GM18502 (cell line): ENCODE data around the gene ZNF554.

ENCODE experiments used
- ATAC-seq: cut with Tn5 transposase; IDR thresholded peaks from one replicate; pipeline ENCODE4 v1.9.1; 2021; ENCODE audit warnings: mild to moderate bottlenecking; ENCODE audit not compliant: unreplicated experiment, poor library complexity

The ZNF554 gene

DNA sequence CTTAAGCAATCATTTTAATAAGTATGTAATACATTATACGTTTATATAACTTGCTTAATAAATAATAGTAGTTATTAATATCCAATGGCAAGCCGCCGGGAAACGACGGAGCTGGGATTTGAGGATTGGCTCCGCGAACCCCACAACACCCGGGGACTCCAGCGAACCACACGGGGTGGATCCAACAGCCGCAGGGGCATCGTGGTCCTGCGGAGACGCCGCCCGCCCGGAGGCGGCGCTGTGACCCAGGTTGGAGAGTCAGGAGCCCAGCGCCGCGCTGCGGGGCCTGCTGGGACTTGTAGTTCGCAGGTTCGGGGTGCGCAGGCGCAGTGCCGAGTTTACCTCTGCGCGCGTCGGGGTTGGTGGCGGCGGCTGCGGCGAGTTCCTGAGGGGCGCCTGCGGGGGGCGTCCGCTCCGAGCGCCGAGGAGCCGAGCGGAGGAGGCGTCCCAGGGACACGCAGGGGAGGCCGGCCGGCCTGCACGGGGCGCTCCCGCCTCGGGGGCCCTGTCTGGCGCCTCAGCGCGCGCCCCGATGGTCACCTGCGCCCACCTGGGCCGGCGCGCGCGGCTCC, at the start of gene ZNF554:
ZNF554 (plus strand) TSS at position 329 of the 572 bp plus-strand sequence; CDS start at position 533, 204 bp downstream.
- ATAC-seq: peak; percentile 87

DNA sequence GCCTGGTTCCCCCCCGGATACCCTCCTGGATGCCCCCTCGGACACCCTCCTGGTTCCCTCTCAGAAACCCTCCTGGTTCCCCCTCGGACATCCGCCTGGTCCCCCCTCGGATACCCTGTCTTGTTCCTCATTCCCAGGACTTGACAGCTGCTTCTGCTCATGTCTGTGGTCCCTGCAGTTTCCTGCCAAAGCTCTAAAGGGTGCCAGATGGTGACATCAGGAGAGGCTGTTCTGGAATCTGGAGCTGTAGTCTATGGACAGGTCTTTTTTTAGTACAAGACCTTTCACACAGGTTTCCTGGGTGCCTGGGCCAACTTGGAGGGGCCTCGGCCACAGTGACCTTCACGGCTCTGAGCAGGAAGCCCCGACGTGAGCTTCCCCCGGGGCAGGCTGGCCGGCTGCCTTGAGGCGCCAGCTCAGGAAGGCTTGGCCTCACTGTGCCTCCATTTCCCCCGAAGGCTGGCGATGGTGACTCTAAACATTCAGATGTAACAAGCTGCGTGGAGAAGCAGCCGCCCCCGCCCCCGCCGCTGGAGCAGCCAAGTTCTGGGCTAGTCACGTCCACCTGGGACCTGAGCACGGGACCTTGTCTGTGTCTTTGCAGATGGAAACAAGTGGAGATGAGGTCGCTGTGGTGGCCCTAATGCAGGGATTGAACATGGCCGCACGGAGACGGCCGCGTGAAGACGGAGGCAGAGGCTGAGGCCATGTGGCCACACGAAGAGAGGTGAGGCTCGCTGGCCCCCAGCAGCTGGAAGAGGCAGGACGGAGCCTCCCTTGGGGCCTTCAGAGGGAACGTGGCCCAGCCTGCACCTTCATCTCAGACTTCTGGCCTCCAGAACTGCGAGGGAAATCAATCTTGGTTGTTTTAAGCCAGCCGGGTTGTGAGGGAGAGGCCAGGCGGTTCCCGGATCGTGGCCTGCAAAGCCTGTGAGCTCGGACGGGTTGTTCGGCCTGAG, 49.3 kb upstream of the ZNF554 start:
- no peak for ATAC-seq

DNA sequence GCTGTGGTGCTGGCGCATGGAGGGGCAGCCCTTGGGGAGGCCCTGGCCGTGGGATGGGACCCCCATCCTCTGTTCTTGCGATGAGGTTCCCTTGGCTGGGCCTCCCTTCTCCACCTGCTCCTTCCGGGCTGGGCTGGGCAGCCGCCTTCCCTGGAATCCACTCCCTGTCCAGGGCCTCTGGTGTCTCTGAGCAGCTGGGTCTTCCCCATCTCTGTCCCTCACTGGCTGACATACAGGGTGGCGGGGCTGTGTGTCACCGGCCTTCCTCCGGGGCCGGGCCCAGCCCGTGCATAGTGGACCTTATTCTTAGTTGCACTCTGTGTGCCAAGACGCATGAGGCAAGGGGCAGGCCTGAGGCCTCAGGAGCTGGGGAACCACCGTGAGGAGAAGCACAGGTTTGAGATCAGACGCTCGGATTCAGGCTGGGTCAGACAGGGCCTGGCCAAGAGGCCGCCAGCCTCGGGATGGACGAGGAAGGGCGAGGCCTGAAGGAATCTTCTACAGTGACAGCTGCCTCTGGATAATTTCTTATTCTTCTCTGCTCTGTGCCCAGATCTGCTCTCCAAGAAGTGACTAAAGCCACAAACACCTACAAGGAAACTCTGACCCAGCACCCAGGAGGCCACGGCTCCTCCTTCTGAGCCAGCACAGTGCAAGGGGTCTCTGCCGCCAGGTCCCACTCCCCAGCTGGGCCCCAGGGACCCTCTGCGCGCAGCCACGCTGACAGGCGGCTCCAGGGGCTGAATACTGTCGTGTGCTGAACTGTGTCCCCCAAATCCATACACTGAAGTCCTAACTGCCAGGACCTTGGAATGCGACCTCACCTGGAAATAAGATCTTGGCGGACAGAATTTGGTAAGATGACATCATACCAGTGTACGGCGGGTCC, 47.6 kb upstream of the ZNF554 start:
- no peak for ATAC-seq

DNA sequence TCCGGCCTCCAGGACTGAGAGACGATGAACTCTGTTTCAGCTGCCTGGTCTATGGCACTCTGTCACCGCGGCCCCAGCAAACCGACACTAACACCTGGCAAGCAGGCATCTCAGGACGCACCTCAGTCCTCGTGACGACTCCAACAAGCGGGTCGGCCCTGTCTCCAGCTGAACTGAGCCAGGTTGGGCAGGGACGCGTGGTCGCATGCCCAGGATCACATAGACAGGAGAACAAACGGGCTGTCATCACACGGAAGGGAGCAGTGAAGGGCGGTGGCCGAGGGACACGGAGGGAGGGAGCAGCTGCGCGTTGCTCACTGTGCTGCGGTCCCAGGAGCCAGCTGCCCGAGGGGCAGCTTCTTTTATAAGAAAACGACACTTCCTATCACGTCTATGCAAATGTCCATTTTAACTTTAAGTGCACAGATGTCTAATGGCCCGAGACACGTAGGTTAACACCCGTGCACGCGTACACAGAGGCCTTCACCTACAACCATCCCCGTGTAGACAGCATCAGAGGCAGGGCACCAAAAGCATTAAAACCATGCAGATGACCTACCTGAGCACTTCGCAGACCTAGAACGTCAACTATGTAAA, 45.5 kb upstream of the ZNF554 start:
- ATAC-seq: no peak

DNA sequence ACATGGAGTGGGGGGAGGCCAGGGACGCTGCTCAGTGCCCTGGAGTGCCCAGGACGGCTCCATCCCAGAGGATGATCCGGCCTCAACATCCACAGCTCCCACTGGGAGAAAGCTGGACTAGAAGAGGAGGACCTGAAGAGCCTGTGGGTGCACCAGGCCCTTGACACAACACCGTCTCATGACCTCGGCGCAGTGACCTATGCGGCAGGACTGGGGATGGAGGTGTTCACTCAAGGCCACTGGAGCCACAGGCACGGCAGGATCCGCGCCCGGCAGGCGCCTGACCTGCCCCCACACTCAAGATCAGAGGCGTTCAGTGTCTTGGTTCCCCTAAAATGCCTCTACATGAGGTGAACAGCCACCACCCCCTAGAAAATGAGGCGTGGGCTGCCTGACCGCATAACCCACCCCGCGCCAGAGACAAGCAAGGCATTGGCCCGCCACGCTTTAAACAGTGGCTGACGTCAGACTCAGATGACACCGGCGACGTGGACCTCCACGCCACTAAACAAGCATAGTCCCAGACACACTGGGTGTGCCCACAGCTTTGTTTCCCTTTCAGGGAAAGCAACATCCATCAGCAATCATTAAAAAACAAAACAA, 44.6 kb upstream of the ZNF554 start:
- no peak for ATAC-seq

DNA sequence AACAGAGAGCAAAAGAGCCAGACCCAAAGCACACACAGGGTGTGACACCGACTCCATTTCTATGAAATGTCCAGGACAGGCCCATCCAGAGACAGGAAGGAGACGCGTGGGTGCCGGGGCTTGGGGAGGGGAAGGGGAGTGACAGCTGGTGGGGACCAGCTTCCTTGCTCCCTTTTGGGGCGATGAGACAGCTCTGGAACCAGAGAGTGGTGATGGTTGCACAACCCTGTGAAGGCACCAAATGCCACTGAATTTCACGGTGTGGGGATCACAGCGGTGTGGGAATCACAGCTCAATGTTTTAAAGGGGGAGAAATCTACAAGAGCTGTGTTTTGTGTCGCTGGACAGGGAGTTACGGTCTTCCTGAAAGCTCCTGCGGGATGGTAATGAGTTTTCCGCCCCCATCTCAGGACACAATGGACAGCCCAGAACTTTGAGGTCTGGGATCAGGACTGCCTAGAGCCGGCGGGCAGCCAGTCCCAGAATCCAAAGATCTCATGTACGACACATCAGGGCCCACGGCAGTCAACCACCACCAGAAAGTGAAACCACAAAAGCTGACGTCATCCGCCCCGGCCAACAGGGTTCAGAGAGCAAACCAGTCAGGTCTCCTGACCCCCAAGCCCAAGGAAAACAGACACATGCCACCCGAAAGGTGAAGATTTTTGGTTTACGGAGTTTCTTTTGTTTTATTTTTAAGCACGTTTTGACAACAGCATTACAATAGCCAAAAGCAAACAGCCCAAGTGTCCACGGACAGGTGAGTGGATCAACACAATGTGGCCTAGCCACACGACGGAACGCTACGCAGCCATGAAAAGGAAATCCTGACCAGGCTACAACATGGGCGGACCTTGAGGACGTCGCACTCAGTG, 43.9 kb upstream of the ZNF554 start:
- no peak for ATAC-seq

DNA sequence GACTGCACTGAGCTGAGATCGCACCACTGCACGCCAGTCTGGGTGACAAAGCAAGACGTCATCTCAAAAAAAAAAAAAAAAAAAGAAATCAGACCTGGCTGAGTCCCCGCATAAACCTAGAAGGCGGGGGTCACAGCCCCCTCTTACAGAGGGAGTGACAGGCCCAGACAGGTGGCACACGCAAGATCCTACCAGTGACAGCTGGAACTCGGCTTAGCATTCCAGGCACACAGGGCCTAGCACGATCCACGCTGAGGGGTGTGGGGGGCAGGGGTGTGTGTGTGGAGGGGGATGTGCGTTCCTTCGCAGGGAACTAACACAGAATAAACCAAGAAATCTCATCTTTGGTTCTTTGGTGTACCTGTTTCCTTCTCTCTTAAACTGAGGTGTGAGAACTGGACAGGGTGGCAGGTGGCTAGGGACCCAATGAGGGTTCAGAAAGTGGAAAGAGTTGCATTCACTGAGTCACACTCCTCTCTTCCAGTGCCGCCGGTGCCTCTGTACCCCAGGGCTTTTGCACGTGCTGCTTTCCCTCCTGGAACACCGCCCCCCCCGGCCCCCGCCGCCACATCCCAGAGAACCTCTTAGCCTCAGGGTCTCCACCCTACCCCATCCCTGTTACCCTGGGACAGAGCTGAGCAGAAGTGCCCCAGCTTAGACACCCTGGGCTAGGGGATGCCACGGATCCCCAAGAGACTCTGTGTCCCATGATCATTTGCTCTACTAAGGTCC, 41.5 kb upstream of the ZNF554 start:
- ATAC-seq: no peak

DNA sequence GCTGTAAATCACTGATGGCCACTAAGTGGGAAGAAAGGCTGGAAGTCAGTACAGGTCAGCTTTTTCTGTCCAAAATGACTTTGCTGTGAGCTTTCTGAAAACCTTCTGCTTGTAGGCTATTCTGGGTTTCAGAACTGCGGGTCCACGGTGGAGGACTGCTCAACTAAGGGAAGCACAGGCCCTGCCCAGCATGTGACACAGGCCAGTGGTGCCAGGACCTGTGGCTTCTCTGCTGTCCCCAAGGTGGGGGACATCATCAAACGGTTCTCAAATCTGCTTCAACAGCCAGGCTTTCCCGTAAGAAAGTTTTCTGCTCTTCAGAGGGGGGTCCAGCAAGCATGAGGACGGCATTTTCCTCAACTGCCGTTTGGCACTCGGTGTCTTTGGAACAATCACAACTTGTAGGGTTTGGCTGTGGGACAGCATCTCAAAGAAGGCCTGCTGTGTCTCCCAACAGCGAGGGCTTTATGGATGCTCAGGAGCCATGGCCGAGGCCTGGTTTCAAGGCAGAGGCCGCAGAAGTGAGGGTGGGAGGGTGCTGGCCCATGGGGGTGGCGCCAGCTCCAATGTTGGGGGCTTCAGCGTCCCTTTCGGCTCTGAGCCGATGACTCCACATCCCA, 40.4 kb upstream of the ZNF554 start:
- no peak for ATAC-seq

DNA sequence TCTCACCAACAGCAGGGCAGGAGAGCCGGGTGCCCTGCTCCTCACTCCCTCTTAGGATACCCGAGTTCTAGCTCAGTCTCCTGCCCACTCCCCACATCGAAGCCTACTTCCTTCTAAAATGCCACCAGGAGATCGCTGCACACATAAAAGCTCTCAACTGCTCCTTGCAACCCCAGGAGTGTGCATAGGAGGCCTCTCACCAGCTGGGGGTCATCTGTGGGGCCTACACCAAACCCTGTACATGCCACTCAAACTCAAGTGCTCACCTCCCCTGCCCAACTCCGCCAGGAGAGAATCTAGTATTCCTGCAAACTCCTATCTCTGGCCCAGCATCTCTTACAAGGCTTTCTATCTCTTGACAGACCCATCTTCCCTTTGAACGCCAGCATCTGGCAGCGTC, 39.4 kb upstream of the ZNF554 start:
- no peak for ATAC-seq

DNA sequence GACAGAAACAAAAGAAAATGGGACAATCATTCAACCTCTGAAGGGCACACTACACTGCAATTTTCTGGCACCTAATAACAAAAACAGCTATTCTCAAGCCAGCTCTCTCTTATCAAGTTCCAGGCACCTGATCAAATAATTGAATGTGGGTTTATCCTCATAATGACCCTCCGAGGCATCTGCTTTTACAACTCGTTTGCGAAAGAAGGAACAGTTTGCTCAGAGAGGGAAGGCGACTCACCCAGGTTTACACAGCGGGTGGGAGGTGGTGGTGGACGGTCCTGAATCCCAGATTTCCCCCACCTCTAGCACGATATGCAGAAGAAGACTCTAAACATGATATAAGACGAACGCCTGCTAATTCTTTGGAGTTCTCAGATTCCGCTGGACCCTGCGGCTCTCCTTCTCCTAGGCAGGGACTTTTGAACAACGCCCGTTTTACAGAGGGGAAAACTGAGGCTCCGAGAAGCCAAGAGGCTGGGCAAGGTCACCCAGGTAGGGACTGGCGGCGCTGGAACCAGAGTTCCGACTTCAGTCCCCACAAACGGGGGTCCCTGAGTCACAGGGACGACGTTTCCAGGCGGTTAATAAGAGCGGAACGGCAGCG, 37.2 kb upstream of the ZNF554 start:
- ATAC-seq: no peak

DNA sequence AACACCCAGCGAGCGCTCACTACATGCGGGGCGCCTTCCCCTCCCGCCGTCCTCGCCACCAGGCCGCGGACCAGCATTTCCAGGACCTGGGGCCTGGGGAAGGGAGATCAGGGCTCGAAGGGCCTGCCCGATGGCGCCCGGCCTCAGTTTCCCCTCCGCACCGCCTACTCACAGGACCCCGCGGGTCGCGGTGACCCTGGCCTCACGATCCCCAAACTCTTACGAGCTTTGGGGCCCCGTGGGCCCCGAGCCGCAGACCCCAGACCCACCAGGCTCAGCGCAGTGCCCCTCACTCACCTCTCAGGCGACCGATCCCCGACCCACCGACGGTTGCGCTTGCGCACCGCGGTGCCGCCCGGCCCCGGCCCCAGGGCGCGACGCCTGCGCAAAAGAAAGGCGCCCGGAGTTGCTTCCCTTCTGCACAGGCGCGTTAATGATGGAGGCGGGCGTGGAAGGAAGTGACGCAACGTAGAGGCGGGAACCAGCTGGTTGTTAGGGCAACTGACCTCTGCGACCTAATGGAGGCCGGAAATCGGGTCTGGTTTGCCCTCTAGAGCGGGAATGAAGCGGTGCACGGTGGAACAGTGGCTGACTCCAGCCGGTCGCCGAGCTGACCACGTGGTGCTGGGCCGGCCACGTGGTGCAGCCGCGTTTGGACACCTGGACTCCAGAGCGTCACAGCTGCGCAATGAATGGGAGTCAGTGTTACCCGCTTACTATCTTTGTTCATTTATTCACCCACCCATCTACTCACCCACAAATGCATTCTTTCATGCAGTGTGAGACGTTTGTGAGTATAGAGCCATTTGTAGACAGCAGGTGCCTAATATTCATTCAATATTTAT, 36.5 kb upstream of the ZNF554 start, which contains the start of gene SGTA:
SGTA (minus strand) TSS at position 338 of the 845 bp plus-strand sequence. CDS start 14,205 bp downstream, outside the sequence.
- peak; percentile 71 for ATAC-seq

DNA sequence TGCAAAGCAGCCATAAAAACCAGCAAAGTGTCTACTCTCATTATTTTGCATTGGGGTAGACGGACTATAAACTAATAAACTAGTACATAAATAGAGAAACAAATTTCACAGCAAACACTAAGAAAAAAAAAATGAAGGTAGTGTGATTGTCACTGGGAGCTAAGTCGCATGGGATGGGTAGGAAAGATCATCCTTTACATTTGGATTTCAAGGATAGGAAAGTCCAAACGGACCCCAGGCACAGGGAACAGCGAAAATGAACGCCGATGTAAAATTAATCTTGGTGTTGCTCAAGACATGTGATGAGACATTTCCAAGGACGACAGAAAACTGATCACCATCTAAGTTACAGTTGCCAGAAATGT, 35.9 kb upstream of the ZNF554 start:
- no peak for ATAC-seq

DNA sequence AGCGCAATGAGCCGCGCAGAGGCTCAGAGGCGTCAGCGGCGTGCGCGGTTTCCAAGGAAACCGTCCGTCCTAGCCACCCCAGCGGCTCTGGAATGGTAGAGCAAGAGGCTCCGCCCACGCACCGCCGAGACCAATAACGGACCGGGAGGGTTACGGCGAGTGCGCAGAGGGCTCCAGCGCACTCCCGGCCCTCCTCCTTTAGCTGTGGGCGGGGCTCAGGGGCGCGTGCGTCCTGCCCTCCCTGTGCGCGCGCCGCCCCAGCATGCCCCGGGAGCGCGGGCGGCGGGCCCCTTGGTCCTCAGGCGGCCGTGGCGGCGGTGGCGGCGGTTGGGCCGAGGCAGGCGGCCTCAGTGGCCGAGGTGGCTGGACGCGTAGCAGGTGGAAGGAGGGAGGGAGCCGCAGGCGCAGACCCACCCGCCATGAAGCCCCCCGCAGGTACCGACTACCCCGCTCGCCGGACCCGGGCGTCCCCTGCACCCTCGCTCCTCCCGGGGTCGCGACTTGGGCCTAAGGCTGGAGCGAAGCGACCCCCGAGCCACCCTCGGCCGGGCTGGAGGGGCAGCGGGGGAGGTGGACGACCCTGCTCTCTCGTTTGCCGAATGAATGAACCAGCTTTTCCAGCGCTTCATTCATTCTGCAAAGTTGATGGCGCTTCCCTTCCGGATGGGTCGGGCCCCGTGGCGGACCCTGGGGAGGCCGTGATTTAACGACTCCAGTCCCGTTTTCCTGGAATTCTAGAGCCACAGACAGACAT, 34.2 kb upstream of the ZNF554 start, which contains the start of gene THOP1:
THOP1 (plus strand) TSS at position 260 of the 754 bp plus-strand sequence; CDS start at position 420, 160 bp downstream.
- ATAC-seq: peak; percentile 67

DNA sequence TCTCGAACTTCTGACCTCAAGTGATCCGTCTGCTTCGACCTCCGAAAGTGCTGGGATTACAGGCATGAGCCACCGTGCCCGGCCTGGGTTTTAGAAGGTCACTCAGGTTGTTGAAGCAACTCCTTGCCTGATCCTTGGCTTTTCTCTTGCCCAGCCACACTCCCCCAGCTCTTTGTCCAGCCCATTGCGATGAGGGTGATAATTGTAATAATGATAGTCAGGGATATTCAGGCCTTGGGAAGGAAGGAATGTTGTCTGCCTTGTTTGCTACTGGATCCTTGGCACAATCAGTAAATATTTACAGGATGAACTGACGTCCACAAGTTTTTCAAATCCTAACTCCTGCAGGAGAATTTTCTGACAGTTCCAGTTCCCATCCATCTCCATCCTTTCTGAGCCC, 32.6 kb upstream of the ZNF554 start:
- ATAC-seq: no peak

DNA sequence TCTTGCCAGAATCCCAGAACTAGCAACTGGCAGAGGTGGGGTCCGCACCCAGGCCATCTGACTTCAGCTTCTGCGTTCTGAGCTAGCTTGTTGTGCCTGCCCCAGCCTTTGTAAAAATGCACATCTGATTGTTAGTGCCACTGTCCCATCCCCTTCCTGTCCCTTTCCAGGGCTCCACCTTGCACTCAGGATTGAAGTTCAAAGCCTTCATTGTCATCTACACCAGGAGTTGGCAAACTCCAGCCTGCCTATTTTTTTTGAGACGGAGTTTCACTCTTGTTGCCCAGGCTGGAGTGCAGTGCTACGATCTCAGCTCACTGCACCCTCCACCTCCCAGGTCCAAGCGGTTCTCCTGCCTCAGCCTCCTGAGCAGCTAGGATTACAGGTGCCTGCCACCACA, 31.4 kb upstream of the ZNF554 start:
- no peak for ATAC-seq

DNA sequence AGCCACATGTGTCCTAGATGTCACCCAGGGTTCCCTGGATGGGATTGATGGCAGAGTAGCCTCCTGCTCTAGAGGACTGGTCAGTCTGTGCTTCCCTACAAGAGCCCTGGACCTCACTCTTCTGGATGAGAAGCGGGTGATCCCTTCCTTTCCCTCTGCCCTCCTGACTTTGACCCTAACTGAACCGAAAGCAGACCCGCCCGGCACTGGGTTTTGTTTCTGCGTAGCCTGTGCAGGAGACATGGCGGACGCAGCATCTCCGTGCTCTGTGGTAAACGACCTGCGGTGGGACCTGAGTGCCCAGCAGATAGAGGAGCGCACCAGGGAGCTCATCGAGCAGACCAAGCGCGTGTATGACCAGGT, 29.5 kb upstream of the ZNF554 start:
- no peak for ATAC-seq
